GM18508 (cell line): ENCODE measurements around the gene PLG.
"Not testable (repeated sequence)": the region's sequence is repeated elsewhere in the genome, so short reads cannot be mapped to it uniquely, and the experiment has no call there.

Source experiments
- ATAC-seq: cut with Tn5 transposase; IDR thresholded peaks from one replicate; pipeline ENCODE4 v1.9.1; 2021; ENCODE audit warnings: moderate number of reproducible peaks; ENCODE audit not compliant: insufficient read depth, unreplicated experiment

Gene PLG

GRCh38 chr6:160767647-160768019 is 65.6 kb downstream of the PLG start:
- peak; percentile 9 for ATAC-seq

GRCh38 chr6:160768101-160768500 is 66.1 kb downstream of the PLG start:
- no peak for ATAC-seq

GRCh38 chr6:160774399-160774798 is 72.4 kb downstream of the PLG start:
- ATAC-seq, result no peak

GRCh38 chr6:160775792-160776580 is 73.9 kb downstream of the PLG start:
- ATAC-seq, result no peak

- ATAC-seq, result not testable (repeated sequence)
Measured at GRCh38 chr6:160779095-160779494, 77.1 kb downstream of the PLG start.

- ATAC-seq, result not testable (repeated sequence)
Measured at GRCh38 chr6:160780656-160781055, 78.6 kb downstream of the PLG start.

GRCh38 chr6:160781298-160781697 is 79.3 kb downstream of the PLG start:
- ATAC-seq, result no peak

GRCh38 chr6:160782228-160782627 is 80.2 kb downstream of the PLG start:
- no peak for ATAC-seq

GRCh38 chr6:160783741-160784140 is 81.7 kb downstream of the PLG start:
- ATAC-seq, result no peak

GRCh38 chr6:160788126-160788525 is 86.1 kb downstream of the PLG start:
- not testable (repeated sequence) for ATAC-seq

- ATAC-seq, result no peak
Measured at GRCh38 chr6:160788806-160789205, 86.8 kb downstream of the PLG start.

- no peak for ATAC-seq
Measured at GRCh38 chr6:160789263-160790027, 87.4 kb downstream of the PLG start.

GRCh38 chr6:160790028-160790792 is 88.2 kb downstream of the PLG start:
- no peak for ATAC-seq

- peak; percentile 53 for ATAC-seq
Measured at GRCh38 chr6:160791459-160791858, 89.4 kb downstream of the PLG start.

- ATAC-seq, result peak; percentile 33
Measured at GRCh38 chr6:160791981-160792418, 90.0 kb downstream of the PLG start.

GRCh38 chr6:160792708-160793107 is 90.7 kb downstream of the PLG start:
- no peak for ATAC-seq

- ATAC-seq, result no peak
Measured at GRCh38 chr6:160793652-160794051, 91.6 kb downstream of the PLG start.

- no peak for ATAC-seq
Measured at GRCh38 chr6:160795721-160796120, 93.7 kb downstream of the PLG start.

- ATAC-seq, result no peak
Measured at GRCh38 chr6:160798625-160799024, 96.6 kb downstream of the PLG start.

GRCh38 chr6:160799801-160800506 is 97.9 kb downstream of the PLG start:
- no peak for ATAC-seq
